Adrenal gland (tissue), 12 donors: ENCODE results near the gene ITGA11. TPM values are rescaled to one million over a fixed set of nuclear protein-coding genes. Genes with fewer than 3 reads are reported as not detected.

Experiments used
- DNase-seq, 7 donors: peaks; one replicate each; pipeline ENCODE4 v3.0.0-alpha.2; 2019 to 2020
- H3K27ac ChIP-seq, 5 donors: fragments of 200-600 bp; sonication (generic) in 4 of 5; 1 replicate in 3 of 5; 2 replicates in 2 of 5; pipeline versions ENCODE4 v1.5.1 to v1.8.0; 2016 to 2020; ENCODE audit warnings: mild to moderate bottlenecking in 1 of 5
- H3K27me3 ChIP-seq: fragments of 200-600 bp; 2 replicates; pipeline ENCODE4 v1.8.0; 2021
- H3K36me3 ChIP-seq, 2 donors: fragments of 200-600 bp; replicated peaks in 1 of 2; 1 replicate in 1 of 2; 2 replicates in 1 of 2; pipeline versions ENCODE4 v1.5.1 to v1.8.0; 2018 to 2022
- H3K4me1 ChIP-seq, 2 donors: fragments of 200-600 bp; replicated peaks in 1 of 2; 1 replicate in 1 of 2; 2 replicates in 1 of 2; pipeline versions ENCODE4 v1.5.1 to v1.8.0; 2018 to 2021
- H3K4me3 ChIP-seq, 4 donors: fragments of 200-600 bp; sonication (generic) in 3 of 4; one replicate each; pipeline ENCODE4 v1.5.1; 2016 to 2018
- H3K9me3 ChIP-seq, 3 donors: fragments of 200-600 bp; sonication (generic) in 1 of 3; replicated peaks in 1 of 3; 1 replicate in 2 of 3; 2 replicates in 1 of 3; pipeline versions ENCODE4 v1.5.1 to v1.8.0; 2016 to 2021
- POLR2A ChIP-seq, 2 donors: fragments of 450-650 bp; IDR thresholded peaks; one replicate each; pipeline ENCODE4 v1.6.1; 2017; ENCODE audit warnings: antibody characterized with exemption in 2 of 2, mild to moderate bottlenecking in 2 of 2, moderate library complexity in 1 of 2
- WGBS, 4 donors: extraction: QIAGEN DNeasy Blood & Tissue Kit in 2 of 4; methylation state at CpG; one replicate each; pipeline versions ENCODE4 v1.1.5 to v1.1.7; 2013 to 2017; 5-methylcytosine and 5-hydroxymethylcytosine counted together
- intact Hi-C, 2 donors: fragments of 100-400 bp; cut with DNase I; formaldehyde crosslinking; loops; one replicate each; pipeline versions ENCODE4 v1.14.1 to v1.15.0; 2022 to 2023
- polyA plus RNA-seq, 3 donors: library from polyadenylated mRNA; stranded (reverse); fragments of 200-250 nt in 2 of 3; fragments of 350-450 nt in 1 of 3; fragmentation: Illumina TruSeq in 1 of 3; extraction: RNeasy Lipid Tissue Mini Kit (QIAGEN cat#74804) in 1 of 3; gene quantifications; one replicate each; pipeline ENCODE4 v1.2.3, GENCODE V29; 2013 to 2014
- total RNA-seq, 9 donors: library from RNA; depleted of rRNA in 4 of 9; stranded (reverse); fragments of >200 nt in 4 of 9; fragments of 120-200 nt in 1 of 9; fragmentation: NEBNext Ultra II Directional in 1 of 9; extraction: Animal tissue kit (Norgen Biotek cat#: 25700) in 1 of 9; gene quantifications; one replicate each; pipeline versions ENCODE4 v1.1.0 to v1.2.4, GENCODE V29; 2013 to 2023
- TF ChIP-seq, protein P1 (sequence below), 6 experiments: fragments of 450-650 bp in 4 of 6; fragments of 200-600 bp in 2 of 6; sonication (generic) in 1 of 6; IDR thresholded peaks; 1 replicate in 5 of 6; 2 replicates in 1 of 6; pipeline versions ENCODE4 v1.5.1 to v1.8.0; 2016 to 2021; ENCODE audit warnings: antibody characterized with exemption in 6 of 6, mild to moderate bottlenecking in 2 of 6, moderate library complexity in 1 of 6
- donor health status: healthy with polysubstance abuse.
- donor health status: Bipolar disorder and iron deficiency.
- donor health status: DM: yes; HTN: yes; CAD: no.
- donor health status: DM: no; HTN: no; CAD: no.
- donor health status: DM: no; HTN: no; CAD: no.
- donor health status: DM: yes; HTN: yes; CAD: no.

ITGA11 gene
- total and polyA plus RNA-seq, 12 donors, result 1.4 to 52.5 (median 7.5) TPM

DNA sequence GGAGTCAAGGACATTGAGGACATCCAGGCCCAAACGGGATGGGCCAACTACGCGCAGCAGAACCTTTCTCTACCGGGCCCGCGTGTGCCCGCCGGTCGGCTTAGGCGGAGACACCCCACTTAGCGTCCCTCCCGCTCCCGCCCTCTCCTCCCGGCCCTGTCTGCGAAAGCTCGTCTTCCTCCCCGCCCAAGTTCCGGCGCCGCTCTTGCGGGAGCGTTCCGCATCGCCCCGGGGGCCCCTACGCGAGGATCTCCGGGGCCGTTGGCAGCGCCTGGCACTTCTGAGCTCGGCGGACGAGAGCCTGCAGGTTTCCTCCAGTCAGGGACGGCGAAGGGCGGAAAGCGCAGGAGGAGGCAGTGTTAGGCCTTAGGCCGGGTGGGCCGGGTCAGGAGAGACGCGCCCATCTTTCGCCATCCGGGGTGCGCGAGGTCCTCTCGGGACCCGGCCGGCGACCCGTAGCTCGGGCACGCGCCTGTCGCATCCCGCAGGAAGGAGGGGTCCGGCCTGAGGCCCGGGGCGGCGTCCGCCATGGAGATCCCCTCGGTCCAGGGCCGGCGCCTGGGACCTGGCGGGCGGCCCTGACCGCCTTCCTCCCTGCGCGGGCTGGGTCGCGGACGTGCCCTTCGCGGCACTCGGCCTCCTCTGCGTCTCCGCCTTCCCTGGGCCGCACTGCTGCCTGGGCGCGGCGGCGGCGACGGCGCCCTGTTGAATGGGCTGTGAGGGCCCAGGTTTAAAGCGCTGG, 154.2 kb downstream of the ITGA11 start, which contains the start of gene FEM1B:
TSS of gene FEM1B (plus strand) at position 143 of the 742 bp plus-strand sequence. CDS start 673 bp downstream, outside the sequence.
- TF ChIP-seq, protein P1, sequence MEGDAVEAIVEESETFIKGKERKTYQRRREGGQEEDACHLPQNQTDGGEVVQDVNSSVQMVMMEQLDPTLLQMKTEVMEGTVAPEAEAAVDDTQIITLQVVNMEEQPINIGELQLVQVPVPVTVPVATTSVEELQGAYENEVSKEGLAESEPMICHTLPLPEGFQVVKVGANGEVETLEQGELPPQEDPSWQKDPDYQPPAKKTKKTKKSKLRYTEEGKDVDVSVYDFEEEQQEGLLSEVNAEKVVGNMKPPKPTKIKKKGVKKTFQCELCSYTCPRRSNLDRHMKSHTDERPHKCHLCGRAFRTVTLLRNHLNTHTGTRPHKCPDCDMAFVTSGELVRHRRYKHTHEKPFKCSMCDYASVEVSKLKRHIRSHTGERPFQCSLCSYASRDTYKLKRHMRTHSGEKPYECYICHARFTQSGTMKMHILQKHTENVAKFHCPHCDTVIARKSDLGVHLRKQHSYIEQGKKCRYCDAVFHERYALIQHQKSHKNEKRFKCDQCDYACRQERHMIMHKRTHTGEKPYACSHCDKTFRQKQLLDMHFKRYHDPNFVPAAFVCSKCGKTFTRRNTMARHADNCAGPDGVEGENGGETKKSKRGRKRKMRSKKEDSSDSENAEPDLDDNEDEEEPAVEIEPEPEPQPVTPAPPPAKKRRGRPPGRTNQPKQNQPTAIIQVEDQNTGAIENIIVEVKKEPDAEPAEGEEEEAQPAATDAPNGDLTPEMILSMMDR (IDR thresholded peaks at IDR 0.05), result peak in 2 of 6 experiments; percentile 42 to 56
- peak; percentile 33 to 75 for TF ChIP-seq POLR2A (IDR thresholded peaks at IDR 0.05)
- Histone ChIP-seq H3K27ac (peak within 1 kb of the TSS; percentile 97 to 98 (median 97)), H3K36me3 (no peaks in the 10 kb centered on the region), H3K4me3 (peak within 1 kb of the TSS; percentile 80 to 96 (median 88)), H3K9me3 (no peaks in the 10 kb centered on the region), H3K4me1 (peaks cover 35 to 60% of the 10 kb centered on the region in 2 donors), H3K27me3 (no peaks in the 10 kb centered on the region)
- peak; percentile 89 to 95 (median 92) for DNase-seq
- 0 to 4% (median 1%) methylated on average over 5 to 84 of the region's 85 CpGs for WGBS, 4 donors
- intact Hi-C loops, result no loop called here

DNA sequence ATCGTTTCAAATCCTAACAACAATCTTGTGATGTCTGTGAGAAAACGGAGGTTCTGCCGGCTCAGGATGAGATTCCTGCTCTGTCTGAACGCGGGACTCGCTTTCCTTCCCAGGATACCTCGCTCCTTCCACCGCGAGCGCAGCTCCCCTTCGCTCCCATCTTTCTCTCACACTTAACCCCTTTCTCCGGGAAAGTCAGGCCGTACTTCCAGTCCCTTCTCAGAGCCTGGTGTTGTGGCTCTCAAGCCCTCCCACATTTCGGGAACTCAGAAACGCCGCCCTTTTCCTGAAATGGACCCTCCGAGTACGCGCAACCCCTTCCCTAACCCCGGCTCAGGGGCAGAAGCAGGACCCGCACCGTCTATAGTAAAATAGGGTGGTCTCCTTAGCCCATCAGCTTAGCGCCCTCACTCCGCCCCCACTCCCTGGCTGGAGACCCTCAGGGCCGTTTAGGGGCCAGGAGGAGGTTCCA, 154.8 kb downstream of the ITGA11 start:
- H3K36me3 ChIP-seq, result no peaks in the 10 kb centered on the region
- peaks cover 40 to 60% of the 10 kb centered on the region in 2 donors for H3K4me1 ChIP-seq
- no peaks in the 10 kb centered on the region for H3K9me3 ChIP-seq
- DNase-seq, result peak in 5 of 7 donors; percentile 48 to 79 (median 52)
- intact Hi-C loops, result no loop called here
- TF ChIP-seq, protein P1 (IDR thresholded peaks at IDR 0.05), result no peak
- peak in 1 of 2 donors; percentile 2 for TF ChIP-seq POLR2A (IDR thresholded peaks at IDR 0.05)
- H3K4me3 ChIP-seq, result peak overlapping the region in 3 of 4 donors; percentile 13 to 93 (median 80)
- peak overlapping the region; percentile 97 to 98 (median 97) for H3K27ac ChIP-seq
- whole genome bisulfite sequencing, 4 donors, result 0 to 1% (median 0%) methylated on average over 20 to 25 of the region's 25 CpGs
- H3K27me3 ChIP-seq, result no peaks in the 10 kb centered on the region

DNA sequence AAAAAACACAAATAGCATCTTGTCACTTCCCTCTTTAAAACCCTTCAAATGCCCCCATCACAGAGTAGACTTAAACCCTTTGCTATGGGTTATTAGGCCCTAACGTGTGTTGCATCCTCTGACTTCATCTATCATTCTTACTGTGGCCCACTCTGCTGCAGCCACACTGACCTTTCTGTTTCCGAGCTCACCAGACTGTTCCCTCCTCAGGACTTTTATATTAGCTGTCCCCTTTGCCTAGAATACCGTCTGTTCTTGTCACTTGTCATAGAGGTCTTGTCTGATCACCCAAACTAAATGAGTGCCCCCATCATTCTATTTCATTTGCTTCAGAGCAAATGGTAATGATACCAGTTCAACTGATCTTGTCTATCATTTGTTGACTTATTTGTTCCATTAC, 155.3 kb downstream of the ITGA11 start:
- H3K9me3 ChIP-seq, result no peaks in the 10 kb centered on the region
- intact Hi-C loops, result no loop called here
- no peaks in the 10 kb centered on the region for H3K36me3 ChIP-seq
- 20 to 35% (median 29%) methylated on average over 3 of the region's 3 CpGs for WGBS, 4 donors
- H3K27me3 ChIP-seq, result no peaks in the 10 kb centered on the region
- peaks cover 36 to 60% of the 10 kb centered on the region in 2 donors for H3K4me1 ChIP-seq
- no peak for DNase-seq
- peak overlapping the region in 3 of 4 donors; percentile 13 to 93 (median 80) for H3K4me3 ChIP-seq
- no peak for TF ChIP-seq POLR2A (IDR thresholded peaks at IDR 0.05)
- TF ChIP-seq, protein P1 (IDR thresholded peaks at IDR 0.05), result no peak
- peak overlapping the region; percentile 97 to 98 (median 97) for H3K27ac ChIP-seq

DNA sequence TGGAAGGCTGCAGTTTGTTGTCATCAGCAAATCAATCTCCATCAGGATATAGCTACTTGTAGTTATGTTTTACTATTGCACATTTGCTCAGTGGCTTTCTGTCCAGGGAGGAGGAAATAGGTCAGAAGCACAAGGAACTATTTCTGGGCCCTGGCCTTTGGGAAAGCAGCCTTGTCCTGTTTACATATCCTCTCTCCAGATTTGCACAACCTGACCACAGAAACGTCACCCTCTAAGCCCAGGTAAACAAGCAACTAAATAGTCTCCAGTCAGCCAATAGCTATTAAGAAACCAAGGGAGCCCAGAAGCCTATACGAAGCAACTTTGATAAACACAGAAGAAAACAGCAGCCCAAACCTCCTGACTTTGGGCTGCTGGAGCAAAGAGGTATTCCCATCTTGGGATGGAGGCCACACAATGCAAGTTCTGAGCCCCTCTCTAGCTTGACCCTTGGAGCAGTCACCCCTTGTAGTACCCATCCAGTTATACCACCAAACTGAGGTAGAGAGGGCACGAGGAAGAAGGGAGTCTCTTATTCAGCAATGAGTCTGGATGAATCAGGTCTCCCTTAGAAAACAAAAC, 156.7 kb downstream of the ITGA11 start:
- no peak for DNase-seq
- intact Hi-C loops, result no loop called here
- no peak for TF ChIP-seq POLR2A (IDR thresholded peaks at IDR 0.05)
- TF ChIP-seq, protein P1 (IDR thresholded peaks at IDR 0.05), result no peak
- H3K27ac ChIP-seq, result no peak overlapping the region
- no peaks in the 10 kb centered on the region for H3K9me3 ChIP-seq
- H3K4me1 ChIP-seq, result peaks cover 22 to 54% of the 10 kb centered on the region in 2 donors
- H3K36me3 ChIP-seq, result no peaks in the 10 kb centered on the region
- no peaks in the 10 kb centered on the region for H3K27me3 ChIP-seq
- no peak overlapping the region for H3K4me3 ChIP-seq
- 73 to 81% (median 77%) methylated on average over 3 of the region's 3 CpGs for WGBS, 4 donors
